Loucy (cell line): Measurements from ENCODE around the gene ZYG11A.

ENCODE experiments used
- EZH2phosphoT487 ChIP-seq: fragments of 200-600 bp; IDR thresholded peaks from 2 replicates; pipeline ENCODE4 v1.6.1; 2018; ENCODE audit warnings: antibody characterized with exemption, mild to moderate bottlenecking, moderate library complexity, borderline replicate concordance
- TF ChIP-seq, protein P1 (sequence below): fragments of 200-600 bp; sonication (generic); conservative IDR thresholded peaks from 2 replicates; pipeline ENCODE4 v1.5.1; 2014; ENCODE audit warnings: mild to moderate bottlenecking, antibody characterized with exemption, low read length

DNA sequence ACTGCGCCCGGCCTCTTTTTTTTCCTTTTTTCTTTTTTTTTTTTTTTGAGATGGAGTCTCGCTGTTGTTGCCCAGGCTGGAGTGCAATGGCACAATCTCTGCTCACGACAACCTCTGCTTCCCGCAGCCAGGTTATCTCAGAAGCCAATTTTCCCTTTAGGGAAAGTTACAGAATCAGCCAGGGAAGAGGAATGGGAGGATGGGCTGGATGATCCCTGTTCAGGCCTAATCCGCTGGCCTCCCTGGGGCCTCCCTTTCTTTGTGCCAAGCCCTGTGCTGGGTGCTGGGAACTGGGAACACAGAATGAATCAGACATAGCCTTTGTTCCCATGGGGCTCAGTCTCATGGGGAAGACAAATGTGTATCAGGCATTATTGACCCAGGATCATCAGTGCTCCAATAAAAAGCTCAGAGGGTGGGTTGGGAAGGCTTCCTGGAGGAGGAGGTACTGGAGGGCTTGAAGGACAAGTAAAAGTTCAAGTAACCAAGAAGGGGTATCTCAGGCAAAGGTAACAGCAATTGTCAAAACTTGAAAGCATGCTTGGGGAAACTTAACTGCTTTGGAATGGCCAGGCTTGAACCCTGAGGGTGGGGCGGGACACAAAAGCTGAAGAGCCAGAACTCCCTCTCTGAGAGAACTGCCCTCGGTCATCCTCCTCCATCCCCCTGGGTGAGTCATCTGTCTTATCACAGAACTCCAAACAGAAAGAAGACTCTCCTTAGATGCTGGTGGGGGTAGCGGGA, 64.7 kb downstream of the ZYG11A start:
- TF ChIP-seq, protein P1, sequence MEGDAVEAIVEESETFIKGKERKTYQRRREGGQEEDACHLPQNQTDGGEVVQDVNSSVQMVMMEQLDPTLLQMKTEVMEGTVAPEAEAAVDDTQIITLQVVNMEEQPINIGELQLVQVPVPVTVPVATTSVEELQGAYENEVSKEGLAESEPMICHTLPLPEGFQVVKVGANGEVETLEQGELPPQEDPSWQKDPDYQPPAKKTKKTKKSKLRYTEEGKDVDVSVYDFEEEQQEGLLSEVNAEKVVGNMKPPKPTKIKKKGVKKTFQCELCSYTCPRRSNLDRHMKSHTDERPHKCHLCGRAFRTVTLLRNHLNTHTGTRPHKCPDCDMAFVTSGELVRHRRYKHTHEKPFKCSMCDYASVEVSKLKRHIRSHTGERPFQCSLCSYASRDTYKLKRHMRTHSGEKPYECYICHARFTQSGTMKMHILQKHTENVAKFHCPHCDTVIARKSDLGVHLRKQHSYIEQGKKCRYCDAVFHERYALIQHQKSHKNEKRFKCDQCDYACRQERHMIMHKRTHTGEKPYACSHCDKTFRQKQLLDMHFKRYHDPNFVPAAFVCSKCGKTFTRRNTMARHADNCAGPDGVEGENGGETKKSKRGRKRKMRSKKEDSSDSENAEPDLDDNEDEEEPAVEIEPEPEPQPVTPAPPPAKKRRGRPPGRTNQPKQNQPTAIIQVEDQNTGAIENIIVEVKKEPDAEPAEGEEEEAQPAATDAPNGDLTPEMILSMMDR: no peak
- no peak for TF ChIP-seq EZH2phosphoT487
